Stomach (tissue), 4 donors: ENCODE measurements around the gene ZNF787.

Experiments used
- POLR2A ChIP-seq, 4 donors: fragments of 450-650 bp; IDR thresholded peaks; one replicate each; pipeline ENCODE4 v1.6.1; 2016; ENCODE audit warnings: antibody characterized with exemption in 4 of 4, control low read depth in 2 of 4, mild to moderate bottlenecking in 1 of 4, moderate library complexity in 1 of 4
- TF ChIP-seq, protein P1 (sequence below), 7 experiments: fragments of 450-650 bp in 4 of 7; fragments of 200-600 bp in 3 of 7; sonication (generic) in 3 of 7; IDR thresholded peaks; one replicate each; pipeline ENCODE4 v1.5.1; 2016 to 2019; ENCODE audit warnings: antibody characterized with exemption in 7 of 7, control low read depth in 2 of 7, mild to moderate bottlenecking in 1 of 7

DNA sequence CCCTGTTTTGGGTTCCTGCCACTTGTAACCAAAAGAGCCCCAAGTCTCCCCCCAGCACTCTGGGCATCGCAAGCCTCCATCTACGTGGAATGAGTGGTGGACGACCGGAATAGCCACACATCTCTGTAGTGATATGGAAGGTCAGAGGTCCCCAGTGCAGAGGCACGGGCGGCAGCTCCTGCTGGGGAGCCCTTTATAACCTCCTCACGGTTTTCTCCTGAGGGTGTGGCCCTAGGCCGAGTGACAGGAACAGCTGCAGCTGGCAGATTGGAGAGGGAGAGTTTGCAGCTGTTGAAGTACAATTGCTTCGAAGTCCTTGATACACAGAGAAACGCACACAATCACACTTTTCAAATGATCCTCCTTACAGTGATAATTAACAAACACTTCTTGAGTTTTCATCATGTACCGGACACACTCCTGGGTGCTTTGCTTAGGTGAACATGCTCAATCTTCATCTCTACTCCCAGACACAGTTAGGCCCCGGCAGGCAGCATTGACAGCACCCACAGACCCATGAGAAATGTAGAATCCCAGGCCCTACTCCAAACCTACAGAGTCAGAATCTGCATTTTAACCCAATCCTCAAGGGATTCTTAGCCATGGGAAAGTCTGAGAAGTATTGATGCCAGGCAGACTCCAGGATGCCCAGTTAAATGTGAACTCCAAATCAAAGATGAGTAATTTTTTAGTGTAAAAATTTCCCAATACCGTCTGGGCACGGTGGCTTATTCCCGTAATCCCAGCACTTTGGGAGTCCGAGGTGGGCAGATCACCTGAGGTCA, 4.9 kb upstream of the ZNF787 start:
- TF ChIP-seq, protein P1, sequence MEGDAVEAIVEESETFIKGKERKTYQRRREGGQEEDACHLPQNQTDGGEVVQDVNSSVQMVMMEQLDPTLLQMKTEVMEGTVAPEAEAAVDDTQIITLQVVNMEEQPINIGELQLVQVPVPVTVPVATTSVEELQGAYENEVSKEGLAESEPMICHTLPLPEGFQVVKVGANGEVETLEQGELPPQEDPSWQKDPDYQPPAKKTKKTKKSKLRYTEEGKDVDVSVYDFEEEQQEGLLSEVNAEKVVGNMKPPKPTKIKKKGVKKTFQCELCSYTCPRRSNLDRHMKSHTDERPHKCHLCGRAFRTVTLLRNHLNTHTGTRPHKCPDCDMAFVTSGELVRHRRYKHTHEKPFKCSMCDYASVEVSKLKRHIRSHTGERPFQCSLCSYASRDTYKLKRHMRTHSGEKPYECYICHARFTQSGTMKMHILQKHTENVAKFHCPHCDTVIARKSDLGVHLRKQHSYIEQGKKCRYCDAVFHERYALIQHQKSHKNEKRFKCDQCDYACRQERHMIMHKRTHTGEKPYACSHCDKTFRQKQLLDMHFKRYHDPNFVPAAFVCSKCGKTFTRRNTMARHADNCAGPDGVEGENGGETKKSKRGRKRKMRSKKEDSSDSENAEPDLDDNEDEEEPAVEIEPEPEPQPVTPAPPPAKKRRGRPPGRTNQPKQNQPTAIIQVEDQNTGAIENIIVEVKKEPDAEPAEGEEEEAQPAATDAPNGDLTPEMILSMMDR (IDR thresholded peaks at IDR 0.05), result no peak
- no peak for TF ChIP-seq POLR2A (IDR thresholded peaks at IDR 0.05)
